Measurements from ENCODE around the gene ATXN7L1. TPM values are rescaled to one million over a fixed set of nuclear protein-coding genes. Genes with fewer than 3 reads are reported as not detected.
A peak's percentile ranks its signal among the peaks of the same experiment; 100 is the strongest.
"Not testable (repeated sequence)": the region's sequence is repeated elsewhere in the genome, so short reads cannot be mapped to it uniquely, and the experiment has no call there.

Gene ATXN7L1
- total RNA-seq, 1 donor from 2014 or later: 20.6 TPM

GRCh38 chr7:105885387-105886111, 9.2 kb upstream of the ATXN7L1 start:
- H3K36me3 Mint-ChIP-seq (ENCODE audit: unreplicated experiment): no peaks in the 10 kb centered on the region
- DNase-seq: no peak
- H3K9me3 Mint-ChIP-seq (ENCODE audit: unreplicated experiment): no peaks in the 10 kb centered on the region

GRCh38 chr7:105883179-105883578, 6.8 kb upstream of the ATXN7L1 start:
- not testable (repeated sequence) for H3K27me3 Mint-ChIP-seq (ENCODE audit: unreplicated experiment); H3K36me3 Mint-ChIP-seq (ENCODE audit: unreplicated experiment); DNase-seq; H3K27ac Mint-ChIP-seq (ENCODE audit: unreplicated experiment); H3K4me3 Mint-ChIP-seq (ENCODE audit: unreplicated experiment); H3K9me3 Mint-ChIP-seq (ENCODE audit: unreplicated experiment)
- H3K4me1 Mint-ChIP-seq (ENCODE audit: low read depth, unreplicated experiment): peaks cover 33% of the 10 kb centered on the region

More at GRCh38 chr7:105885387-105886111, 9.2 kb upstream of the ATXN7L1 start:
- H3K4me3 Mint-ChIP-seq (ENCODE audit: unreplicated experiment): no peak overlapping the region
- H3K27me3 Mint-ChIP-seq (ENCODE audit: unreplicated experiment): no peaks in the 10 kb centered on the region
- H3K4me1 Mint-ChIP-seq (ENCODE audit: low read depth, unreplicated experiment): peaks cover 17% of the 10 kb centered on the region
- no peak for TF ChIP-seq CTCF (IDR thresholded peaks at IDR 0.05; ENCODE audit: partially characterized antibody, unreplicated experiment)
- no peak overlapping the region for H3K27ac Mint-ChIP-seq (ENCODE audit: unreplicated experiment)

DNA sequence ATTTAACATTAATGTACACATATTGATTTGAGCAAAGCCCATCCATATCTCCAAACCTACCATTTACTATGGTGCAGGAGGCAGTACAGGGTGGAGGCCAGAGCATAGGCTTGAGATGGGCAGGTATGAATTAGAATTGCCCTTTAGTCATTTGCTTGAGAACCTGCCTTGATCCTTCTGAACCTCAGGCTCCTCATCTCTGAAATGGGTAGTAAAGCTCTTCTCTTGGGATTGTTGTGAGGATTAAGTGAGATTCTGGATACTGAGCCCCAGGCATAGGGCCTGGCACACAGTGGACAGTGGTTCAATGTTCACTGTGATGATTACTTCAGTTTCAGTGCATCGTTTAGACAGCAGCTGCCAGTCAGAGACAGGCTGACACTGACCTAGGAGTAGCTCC, 5.0 kb upstream of the ATXN7L1 start:
- no peak overlapping the region for H3K27ac Mint-ChIP-seq (ENCODE audit: unreplicated experiment)
- peaks cover 8% of the 10 kb centered on the region for H3K27me3 Mint-ChIP-seq (ENCODE audit: unreplicated experiment)
- DNase-seq: no peak
- H3K4me1 Mint-ChIP-seq (ENCODE audit: low read depth, unreplicated experiment): peaks cover 28% of the 10 kb centered on the region
- no peak overlapping the region for H3K4me3 Mint-ChIP-seq (ENCODE audit: unreplicated experiment)
- TF ChIP-seq CTCF (IDR thresholded peaks at IDR 0.05; ENCODE audit: partially characterized antibody, unreplicated experiment): no peak
- peaks cover 6% of the 10 kb centered on the region for H3K9me3 Mint-ChIP-seq (ENCODE audit: unreplicated experiment)
- no peaks in the 10 kb centered on the region for H3K36me3 Mint-ChIP-seq (ENCODE audit: unreplicated experiment)

DNA sequence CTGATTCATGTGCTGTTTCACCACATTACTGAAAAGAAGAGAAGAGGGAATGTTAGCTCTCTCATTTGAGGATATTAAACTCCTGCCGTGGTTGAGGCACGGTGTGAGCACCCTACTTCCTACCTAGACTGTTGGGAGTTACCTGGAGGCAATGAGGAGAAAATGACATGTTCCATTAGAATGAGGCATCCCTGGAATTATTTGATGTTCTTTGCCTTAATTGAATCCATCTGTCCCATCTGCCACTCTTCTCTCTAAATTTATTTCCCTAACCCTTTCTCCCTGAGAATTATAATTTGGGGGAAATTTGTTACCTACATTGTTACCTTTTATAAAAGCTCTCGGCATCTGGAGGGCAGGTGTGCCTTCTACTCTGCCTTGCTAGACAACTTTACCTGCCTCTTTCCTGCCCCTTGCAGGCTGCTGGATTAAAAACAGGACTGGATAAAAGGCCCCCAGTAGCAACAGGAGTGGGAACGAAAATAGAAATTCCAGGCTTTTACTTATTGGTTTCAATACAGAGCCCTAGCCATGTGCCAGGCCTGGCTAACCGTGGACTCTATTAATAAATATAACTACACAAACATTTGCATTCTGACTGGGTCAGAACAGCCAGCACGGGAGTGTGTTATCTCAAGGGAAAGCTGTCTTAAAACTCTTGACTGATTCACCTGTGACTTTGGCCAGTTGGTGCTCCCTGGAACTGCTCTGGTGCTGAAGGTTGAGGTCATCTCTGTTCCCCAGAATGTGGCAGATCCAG, 4.4 kb upstream of the ATXN7L1 start:
- H3K27ac Mint-ChIP-seq (ENCODE audit: unreplicated experiment): no peak overlapping the region
- peaks cover 9% of the 10 kb centered on the region for H3K27me3 Mint-ChIP-seq (ENCODE audit: unreplicated experiment)
- no peak for TF ChIP-seq CTCF (IDR thresholded peaks at IDR 0.05; ENCODE audit: partially characterized antibody, unreplicated experiment)
- peaks cover 28% of the 10 kb centered on the region for H3K4me1 Mint-ChIP-seq (ENCODE audit: low read depth, unreplicated experiment)
- H3K4me3 Mint-ChIP-seq (ENCODE audit: unreplicated experiment): no peak overlapping the region
- no peaks in the 10 kb centered on the region for H3K36me3 Mint-ChIP-seq (ENCODE audit: unreplicated experiment)
- peaks cover 6% of the 10 kb centered on the region for H3K9me3 Mint-ChIP-seq (ENCODE audit: unreplicated experiment)
- DNase-seq: no peak

GRCh38 chr7:105879782-105880181, 3.4 kb upstream of the ATXN7L1 start:
- Mint-ChIP-seq H3K36me3 (ENCODE audit: unreplicated experiment) (no peaks in the 10 kb centered on the region), H3K9me3 (ENCODE audit: unreplicated experiment) (peaks cover 6% of the 10 kb centered on the region), H3K27ac (ENCODE audit: unreplicated experiment) (no peak overlapping the region), H3K27me3 (ENCODE audit: unreplicated experiment) (peaks cover 9% of the 10 kb centered on the region), H3K4me1 (ENCODE audit: low read depth, unreplicated experiment) (peaks cover 33% of the 10 kb centered on the region), H3K4me3 (ENCODE audit: unreplicated experiment) (peak overlapping the region; percentile 31)
- no peak for TF ChIP-seq CTCF (IDR thresholded peaks at IDR 0.05; ENCODE audit: partially characterized antibody, unreplicated experiment)
- DNase-seq: no peak
